Occipital lobe (tissue), 2 donors: Measurements from ENCODE around the gene KCNH1. TPM values are rescaled to one million over a fixed set of nuclear protein-coding genes. Genes with fewer than 3 reads are reported as not detected.
A peak's percentile ranks its signal among the peaks of the same experiment; 100 is the strongest.

Experiments
- DNase-seq: peaks from one replicate; lab custom pipeline; 2025; lab: John Stamatoyannopoulos, UW
- total RNA-seq: library from RNA; depleted of rRNA; stranded (reverse); fragments of >200 nt; gene quantifications from one replicate; pipeline ENCODE4 v1.2.3, GENCODE V29; 2014

The KCNH1 gene
- total RNA-seq, 1 donor from 2014 or later = 5.1 TPM

GRCh38 chr1:210882414-210883221 is 251.3 kb downstream of the KCNH1 start:
- peak; percentile 22 for DNase-seq

DNA sequence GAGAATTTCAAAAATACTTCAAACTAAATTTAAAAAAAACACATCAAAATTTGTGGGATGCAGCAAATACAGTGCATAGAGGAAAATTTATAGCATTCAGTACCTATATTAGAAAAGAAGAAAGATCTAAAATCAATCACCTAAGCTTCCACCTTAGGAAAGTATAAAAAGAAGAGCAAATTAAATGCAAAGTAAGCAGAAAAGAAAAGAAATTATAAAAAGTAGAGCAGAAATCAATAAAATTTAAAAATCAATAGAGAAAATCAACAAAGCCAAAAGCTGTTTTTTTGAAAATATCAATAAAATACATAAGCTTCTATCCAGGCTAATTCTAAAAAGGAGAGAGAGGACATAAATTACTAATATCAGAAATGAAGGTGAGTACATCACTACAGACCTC is 255.4 kb downstream of the KCNH1 start:
- DNase-seq = no peak

GRCh38 chr1:210876275-210876674 is 257.7 kb downstream of the KCNH1 start:
- no peak for DNase-seq

DNA sequence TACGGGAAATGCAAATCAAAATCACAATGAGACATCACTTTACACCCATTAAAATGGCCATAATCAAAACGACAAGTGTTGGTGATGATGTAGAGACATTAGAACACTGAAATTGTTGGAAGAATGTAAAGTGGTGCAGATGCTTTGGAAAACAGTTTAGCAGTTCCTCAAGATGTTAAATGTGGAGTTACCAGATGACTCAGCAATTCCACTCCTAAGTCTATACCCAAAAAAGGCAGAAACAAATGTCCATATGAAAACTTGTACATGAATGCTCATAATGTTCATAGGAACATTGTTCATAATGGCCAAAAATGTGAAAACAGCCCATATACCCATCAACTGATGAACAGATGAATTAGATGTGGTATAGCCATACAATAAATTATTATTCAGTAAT is 267.4 kb downstream of the KCNH1 start:
- no peak for DNase-seq

DNA sequence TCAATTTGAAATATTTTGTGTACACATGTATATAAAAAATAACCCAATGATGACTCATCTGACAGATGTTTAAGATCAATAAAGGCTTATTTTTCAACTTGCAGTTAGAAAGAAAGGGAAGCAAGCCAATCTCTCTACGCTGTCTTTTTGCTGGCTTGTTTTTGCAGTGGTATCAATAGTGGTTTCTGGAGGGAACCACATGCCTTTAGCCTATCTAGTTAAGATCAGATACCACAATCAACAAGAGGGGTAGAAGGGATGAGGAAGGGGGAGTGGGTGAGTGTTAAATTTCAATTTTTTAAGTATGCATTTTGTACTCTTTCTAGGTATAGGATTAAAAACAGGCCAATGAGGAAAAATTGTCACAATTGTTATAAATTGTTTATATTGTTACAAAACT is 276.2 kb downstream of the KCNH1 start:
- no peak for DNase-seq

DNA sequence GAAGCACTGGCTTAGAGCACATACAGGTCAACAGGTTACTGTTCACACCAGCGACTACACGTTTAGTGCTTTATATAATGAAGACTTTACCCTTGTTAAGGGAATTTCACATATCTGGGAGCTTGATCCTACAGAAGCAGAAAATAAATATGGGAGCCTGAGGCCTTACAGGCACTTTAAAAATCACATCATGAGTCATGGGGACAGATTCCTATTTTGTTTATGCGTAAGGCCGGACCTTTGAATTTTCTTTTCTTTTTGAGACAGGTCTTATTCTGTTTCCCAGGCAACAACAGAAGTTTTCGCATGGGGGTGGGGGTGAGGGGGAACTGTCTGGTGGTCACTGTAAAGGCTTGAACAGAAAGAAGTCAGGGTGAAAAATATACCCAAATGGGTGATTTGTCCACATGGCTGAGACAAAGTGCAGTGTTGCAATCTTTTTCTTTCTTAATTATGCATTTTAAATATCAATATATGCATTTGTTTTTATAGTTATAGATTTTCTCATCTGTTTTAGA is 276.7 kb downstream of the KCNH1 start:
- DNase-seq = no peak

DNA sequence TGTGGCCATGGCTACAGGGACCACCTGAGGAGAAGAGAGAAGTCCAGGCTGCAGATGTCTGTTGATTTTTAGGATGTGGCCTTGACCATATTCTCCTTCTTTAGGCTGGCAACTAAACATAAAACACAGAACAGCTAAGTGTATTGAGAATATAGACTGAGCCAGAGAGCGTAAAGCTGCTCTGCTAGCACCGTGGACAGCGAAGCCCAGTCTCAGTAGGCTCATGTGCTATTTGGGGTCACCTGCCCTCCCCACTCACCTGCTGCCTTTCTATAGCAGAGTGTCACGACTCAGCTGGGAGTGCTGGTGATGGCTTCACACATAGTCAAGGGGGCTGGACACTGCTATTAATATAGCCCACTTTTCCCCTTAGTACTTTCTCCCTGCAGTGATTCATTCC is 278.5 kb downstream of the KCNH1 start:
- no peak for DNase-seq

- DNase-seq = no peak
These were observed 280.7 kb downstream of the KCNH1 start for GRCh38 chr1:210853276-210853675.

DNA sequence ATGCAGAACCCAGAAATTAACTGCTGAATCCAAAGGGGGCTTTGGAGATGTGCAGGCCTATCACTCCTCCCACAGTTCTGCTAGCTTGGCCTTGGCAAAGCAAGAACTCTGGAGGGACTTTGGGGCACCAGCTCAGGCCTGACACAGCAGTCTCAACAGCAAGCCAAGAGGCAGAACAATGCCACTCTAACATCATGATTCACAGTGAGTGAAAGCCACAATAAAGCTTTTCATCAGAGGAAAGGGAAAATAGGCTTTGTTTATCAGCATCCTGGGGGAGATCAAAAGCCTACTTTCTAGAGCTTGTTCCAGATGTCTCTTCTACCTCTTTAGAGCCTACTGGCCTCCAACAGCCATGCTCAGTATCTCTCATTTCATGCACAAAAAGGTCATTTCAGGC is 283.4 kb downstream of the KCNH1 start:
- peak; percentile 71 for DNase-seq

GRCh38 chr1:210848474-210848873 is 285.5 kb downstream of the KCNH1 start:
- DNase-seq = no peak

GRCh38 chr1:210841926-210842625 is 291.9 kb downstream of the KCNH1 start:
- DNase-seq = no peak

DNA sequence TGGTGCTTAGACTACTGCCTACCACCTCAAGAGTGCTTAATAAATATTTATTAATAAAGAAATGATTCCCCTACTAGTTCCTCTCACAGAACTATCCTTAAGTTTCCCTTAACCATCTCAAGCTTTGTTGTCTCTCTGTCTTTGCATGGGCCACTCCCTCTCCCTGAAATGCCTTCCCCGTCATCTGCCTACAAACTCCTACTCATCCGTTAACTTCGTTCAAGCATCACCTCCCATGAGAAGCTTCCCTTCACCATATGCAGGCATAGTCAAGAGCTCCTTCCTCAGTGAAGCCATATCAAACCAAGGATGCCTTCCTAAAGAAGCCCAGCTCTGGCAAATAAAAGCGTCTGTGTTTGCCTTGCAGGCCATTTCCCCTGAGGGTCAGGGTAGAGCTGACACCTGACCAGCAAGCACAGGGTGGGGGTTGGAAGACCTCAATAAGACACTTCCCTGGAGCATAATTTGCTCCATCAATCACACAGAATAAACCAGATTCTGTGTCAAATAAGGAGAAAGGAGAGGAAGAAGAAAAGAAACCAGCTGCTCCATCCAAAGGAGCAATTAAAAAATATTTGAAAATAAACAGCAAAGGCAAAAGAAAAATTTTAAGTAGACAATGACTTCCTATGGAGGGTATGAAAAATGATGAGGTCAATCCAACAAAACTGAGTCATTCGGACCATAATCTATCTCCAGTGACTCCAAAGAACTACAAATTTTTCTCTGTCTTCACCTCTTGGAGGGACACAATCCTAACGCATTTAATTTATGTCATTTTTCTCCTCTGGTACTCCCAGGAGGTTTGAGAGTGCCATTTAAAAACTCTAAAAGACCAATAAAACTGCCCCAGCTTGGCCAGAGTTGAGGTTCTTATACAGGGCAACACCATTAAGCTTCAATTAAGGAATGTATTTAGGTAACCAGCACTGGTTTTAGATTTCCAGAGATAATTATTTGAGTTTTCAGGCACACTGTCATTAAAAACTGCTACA is 303.6 kb downstream of the KCNH1 start:
- no peak for DNase-seq

GRCh38 chr1:210828996-210829596 is 304.9 kb downstream of the KCNH1 start:
- DNase-seq = no peak

DNA sequence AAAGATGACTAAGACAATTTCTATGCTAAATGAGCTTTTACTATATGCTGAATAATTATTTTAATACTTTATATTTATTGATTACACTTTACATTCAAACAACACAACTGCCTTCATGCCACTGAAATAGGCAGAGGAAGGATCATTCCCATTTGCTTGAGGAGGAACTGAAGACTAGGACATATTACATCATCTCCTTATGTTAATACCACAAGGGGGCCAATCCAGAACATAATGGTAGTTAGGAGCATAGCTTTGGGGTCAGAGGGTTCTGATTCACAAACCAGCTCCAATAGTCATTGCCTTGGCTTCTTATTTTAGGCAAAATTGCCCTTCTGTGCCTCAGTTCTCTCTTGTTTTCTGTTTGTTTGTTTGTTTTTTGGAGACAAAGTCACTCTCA is 306.5 kb downstream of the KCNH1 start:
- no peak for DNase-seq

- DNase-seq = no peak
These were observed 307.3 kb downstream of the KCNH1 start for GRCh38 chr1:210826686-210827085.

- DNase-seq = no peak
These were observed 311.0 kb downstream of the KCNH1 start for GRCh38 chr1:210822932-210823331.

GRCh38 chr1:210822241-210822640 is 311.7 kb downstream of the KCNH1 start:
- no peak for DNase-seq

DNA sequence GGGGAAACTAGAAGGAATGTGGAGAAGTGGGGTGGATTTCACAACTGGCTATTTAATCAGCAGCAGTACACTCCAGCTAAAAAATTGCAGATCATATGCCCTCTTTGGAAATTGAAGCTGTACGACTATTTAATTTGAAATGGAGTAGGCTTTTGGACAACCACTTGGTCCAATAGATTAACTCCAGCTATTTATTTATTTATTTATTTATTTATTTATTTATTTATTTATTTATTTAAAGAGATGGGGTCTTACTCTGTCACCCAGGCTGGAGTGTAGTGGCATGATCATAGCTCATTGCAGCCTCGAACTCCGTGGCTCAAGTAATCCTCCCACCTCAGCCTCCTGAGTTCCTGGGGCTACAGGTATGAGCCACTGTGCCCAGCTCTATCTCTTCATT is 312.3 kb downstream of the KCNH1 start:
- no peak for DNase-seq

- DNase-seq = no peak
These were observed 314.7 kb downstream of the KCNH1 start for GRCh38 chr1:210819266-210819665.

DNA sequence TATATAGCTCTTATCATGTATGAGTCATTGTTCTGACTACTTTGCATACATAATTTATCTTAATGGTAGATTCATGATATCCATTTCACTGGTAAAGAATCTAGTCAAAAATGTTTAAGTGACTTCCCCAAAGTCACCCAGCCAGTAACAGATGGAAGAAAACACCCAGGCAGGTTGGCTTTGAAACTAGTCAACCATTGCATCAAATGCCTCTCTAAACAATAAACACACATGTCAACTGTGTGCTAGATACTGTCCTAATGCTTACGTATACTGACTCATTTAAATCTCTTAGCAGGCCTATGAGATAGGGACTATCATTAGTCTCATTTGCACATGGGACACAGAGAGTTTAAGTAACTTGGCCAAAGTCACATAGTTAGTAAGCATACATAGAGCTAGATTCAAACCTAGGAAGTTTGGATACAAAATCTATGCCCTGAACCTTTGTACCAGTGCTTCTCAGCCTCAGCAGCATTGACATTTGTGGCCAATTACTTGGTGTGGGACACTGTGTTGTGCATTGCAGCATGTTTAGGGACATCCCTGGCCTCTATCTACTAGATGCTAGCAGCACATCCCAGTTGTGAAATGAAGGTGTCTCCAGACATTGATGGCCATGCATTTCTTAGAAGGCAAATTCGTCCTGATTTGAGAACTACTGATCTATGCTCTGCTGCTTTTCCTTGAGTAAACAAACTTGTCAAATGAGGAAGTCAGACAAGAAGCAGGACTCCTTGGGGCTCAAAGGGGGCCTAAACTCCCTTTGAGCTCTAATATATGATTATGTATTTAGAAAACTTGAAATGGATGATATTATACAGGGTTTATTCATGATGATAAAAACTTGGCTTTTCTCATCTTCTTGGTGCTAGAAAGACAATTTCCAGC is 316.3 kb downstream of the KCNH1 start:
- no peak for DNase-seq
